ENCODE measurements around the gene MED1. TPM values are rescaled to one million over a fixed set of nuclear protein-coding genes. Genes with fewer than 3 reads are reported as not detected.

MED1 gene
- total RNA-seq, 4 donors from 2014 or later = 18.8 to 35.9 (median 20.7) TPM

GRCh38 chr17:39402890-39403605 is 48.0 kb downstream of the MED1 start:
- no peak for TF ChIP-seq CTCF (IDR thresholded peaks at IDR 0.05; ENCODE audit: low read depth)

DNA sequence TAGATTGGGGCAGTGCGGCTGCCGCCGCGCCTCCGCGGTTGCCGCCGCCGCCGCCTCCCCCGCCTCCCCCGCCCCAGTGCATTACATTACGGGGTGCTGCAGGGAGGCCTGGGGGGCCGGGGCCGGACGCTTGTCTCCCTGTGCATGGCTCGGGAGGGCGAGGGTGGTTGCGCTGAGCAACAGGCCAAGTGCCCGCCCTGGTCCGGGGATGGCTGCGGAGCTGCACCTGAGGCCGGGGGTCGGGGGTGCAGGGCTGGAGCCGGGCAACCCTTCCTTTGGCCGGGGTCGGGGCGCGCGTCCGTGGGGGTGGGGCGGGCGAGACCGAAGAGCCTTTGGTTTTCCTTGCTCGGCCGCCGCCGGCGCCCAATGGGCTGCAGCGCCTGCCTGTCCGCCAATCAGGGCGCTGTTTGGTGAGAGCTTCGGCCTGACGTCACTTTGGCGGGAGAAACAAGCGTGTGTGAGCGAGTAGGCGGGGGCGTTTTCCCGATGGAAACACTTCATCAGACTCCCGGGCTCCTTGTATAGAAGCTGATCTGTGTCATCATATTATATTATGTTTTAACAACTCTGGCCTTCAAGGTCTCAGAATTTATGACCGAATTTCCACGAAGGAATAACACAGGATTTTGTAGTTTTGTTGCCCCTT is 48.7 kb downstream of the MED1 start:
- no peak for TF ChIP-seq CTCF (IDR thresholded peaks at IDR 0.05; ENCODE audit: low read depth)

GRCh38 chr17:39401412-39402243 is 49.4 kb downstream of the MED1 start, which contains the start of gene FBXL20:
Gene FBXL20, minus strand, starts transcription at chr17:39401626. Its CDS starts 224 bp downstream, at chr17:39401402.
- no peak for TF ChIP-seq CTCF (IDR thresholded peaks at IDR 0.05; ENCODE audit: low read depth)

DNA sequence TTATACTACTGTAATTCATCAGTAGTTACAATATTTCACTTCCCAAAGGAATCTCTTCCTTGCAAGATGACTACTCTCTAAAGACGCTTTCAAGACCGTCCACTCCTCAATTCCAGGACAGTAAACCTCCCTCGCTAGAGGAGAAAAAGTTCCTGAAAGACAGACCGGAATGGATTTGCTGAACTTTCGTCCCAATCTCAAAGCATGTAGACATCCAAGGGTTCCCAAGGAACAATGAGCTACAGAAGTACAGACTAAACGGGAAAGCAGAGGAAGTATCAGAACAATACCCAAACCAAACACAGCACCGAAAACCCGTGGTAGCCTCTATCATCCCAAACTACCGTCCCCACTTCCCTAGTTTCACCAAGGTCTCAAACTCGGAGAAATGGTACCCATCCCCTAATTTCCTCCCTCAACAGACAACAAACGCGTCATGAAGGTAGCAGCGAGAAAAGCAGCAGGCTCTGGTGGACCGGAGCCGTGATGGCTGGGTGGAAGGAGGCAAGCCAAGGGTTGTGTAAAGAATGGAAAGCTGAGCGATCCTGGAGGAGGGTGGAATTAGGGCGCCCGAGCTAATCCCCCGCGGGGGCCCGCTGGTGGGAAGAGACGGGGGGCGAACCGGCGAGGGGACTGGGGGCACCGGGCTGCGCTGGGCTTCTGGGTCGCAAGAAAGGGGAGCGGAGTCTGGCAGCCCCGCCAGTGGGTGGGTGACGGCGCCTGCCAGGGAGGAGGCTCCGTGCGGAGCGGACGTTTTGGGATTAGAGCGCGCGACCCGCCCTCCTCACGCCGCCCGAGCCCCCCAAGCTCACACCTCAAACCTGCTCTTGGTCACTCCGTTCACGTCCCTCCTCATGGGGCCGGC is 50.3 kb downstream of the MED1 start:
- no peak for TF ChIP-seq CTCF (IDR thresholded peaks at IDR 0.05; ENCODE audit: low read depth)

DNA sequence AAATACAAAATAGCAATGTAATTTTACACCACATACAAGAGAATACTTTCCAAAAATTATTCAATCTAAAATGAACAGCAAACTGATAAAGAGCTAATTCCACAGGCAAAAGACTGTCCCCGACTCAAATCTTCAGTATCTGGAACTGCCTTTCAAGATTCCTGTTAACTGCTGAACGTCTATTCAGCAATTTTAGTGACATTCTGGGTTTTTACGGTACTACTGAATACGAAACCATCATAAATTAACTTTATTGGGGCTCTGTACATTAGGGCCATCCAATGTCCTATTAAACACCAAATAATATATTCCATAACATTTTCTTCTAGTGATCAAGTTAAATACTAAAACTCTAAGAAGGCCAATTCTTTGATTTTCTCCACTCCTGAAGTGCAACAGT is 51.3 kb downstream of the MED1 start:
- TF ChIP-seq CTCF (IDR thresholded peaks at IDR 0.05; ENCODE audit: low read depth) = no peak

GRCh38 chr17:39393736-39394135 is 57.3 kb downstream of the MED1 start:
- no peak for TF ChIP-seq CTCF (IDR thresholded peaks at IDR 0.05; ENCODE audit: low read depth)

Measured in subcutaneous adipose tissue (tissue), 4 donors.